Measurements from ENCODE around the gene SRPK2.

The SRPK2 gene

DNA sequence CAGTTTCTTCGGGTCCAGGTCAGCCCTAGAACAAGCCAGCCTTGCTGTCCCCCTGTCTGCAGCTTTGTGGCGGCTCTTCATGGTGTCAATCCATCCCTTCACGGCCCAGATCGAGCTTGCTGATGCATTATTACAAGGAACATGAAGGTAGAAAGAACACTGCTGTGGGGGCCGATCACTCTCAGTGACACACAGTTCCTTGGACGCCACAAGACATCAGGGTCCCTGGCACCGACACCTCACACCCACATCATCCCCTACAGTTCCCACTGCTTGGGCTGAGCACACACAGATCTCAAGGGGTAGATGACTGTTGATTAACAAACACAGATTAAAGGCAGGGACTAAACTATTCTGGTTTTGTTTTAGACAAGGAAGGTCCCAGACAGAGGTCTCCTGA is 255.4 kb downstream of the SRPK2 start:
- ChIA-PET POLR2A (no interaction called here), CTCF (no interaction called here)
- no peak for TF ChIP-seq ARNT (IDR thresholded peaks at IDR 0.05)
- no peak for TF ChIP-seq HDGF (IDR thresholded peaks at IDR 0.05; ENCODE audit: borderline replicate concordance)
- TF ChIP-seq TARDBP (IDR thresholded peaks at IDR 0.05) = no peak
- TF ChIP-seq CTBP1 (IDR thresholded peaks at IDR 0.05; ENCODE audit: borderline replicate concordance) = no peak
- no peak for TF ChIP-seq FOXA1 (IDR thresholded peaks at IDR 0.05)
- TF ChIP-seq ZNF384 (IDR thresholded peaks at IDR 0.05) = no peak
- TF ChIP-seq BHLHE40 (IDR thresholded peaks at IDR 0.05; ENCODE audit: borderline replicate concordance) = no peak
- no peak for TF ChIP-seq FOXK2 (IDR thresholded peaks at IDR 0.05)
- TF ChIP-seq FOXM1 (IDR thresholded peaks at IDR 0.05; ENCODE audit: borderline replicate concordance) = no peak
- no peak for TF ChIP-seq ELF4 (IDR thresholded peaks at IDR 0.05)
- no peak for TF ChIP-seq LEF1 (IDR thresholded peaks at IDR 0.05; ENCODE audit: borderline replicate concordance)
- TF ChIP-seq L3MBTL2 (conservative IDR thresholded peaks at IDR 0.05) = no peak
- TF ChIP-seq SP1 (IDR thresholded peaks at IDR 0.05) = no peak
- no peak for TF ChIP-seq NFRKB (IDR thresholded peaks at IDR 0.05)
- TF ChIP-seq SUZ12 (IDR thresholded peaks at IDR 0.05) = no peak
- no peak for TF ChIP-seq PKNOX1 (IDR thresholded peaks at IDR 0.05)

GRCh38 chr7:105132835-105133234 is 255.9 kb downstream of the SRPK2 start:
- DNase-seq (ENCODE audit: extremely low spot score) = no peak
- no peak for TF ChIP-seq BHLHE40 (IDR thresholded peaks at IDR 0.05; ENCODE audit: borderline replicate concordance)
- TF ChIP-seq ARNT (IDR thresholded peaks at IDR 0.05) = no peak
- TF ChIP-seq TARDBP (IDR thresholded peaks at IDR 0.05) = no peak
- no peak for TF ChIP-seq HDGF (IDR thresholded peaks at IDR 0.05; ENCODE audit: borderline replicate concordance)
- no peak for TF ChIP-seq LEF1 (IDR thresholded peaks at IDR 0.05; ENCODE audit: borderline replicate concordance)
- TF ChIP-seq FOXK2 (IDR thresholded peaks at IDR 0.05) = no peak
- no peak for TF ChIP-seq SUZ12 (IDR thresholded peaks at IDR 0.05)
- no peak for TF ChIP-seq CTBP1 (IDR thresholded peaks at IDR 0.05; ENCODE audit: borderline replicate concordance)
- TF ChIP-seq L3MBTL2 (conservative IDR thresholded peaks at IDR 0.05) = no peak
- CTCF ChIA-PET = no interaction called here
- POLR2A ChIA-PET = no interaction called here

More for the DNA sequence above, 255.4 kb downstream of the SRPK2 start:
- DNase-seq (ENCODE audit: extremely low spot score) = no peak

GRCh38 chr7:105132335-105132734 is 256.4 kb downstream of the SRPK2 start:
- TF ChIP-seq FOXM1 (IDR thresholded peaks at IDR 0.05; ENCODE audit: borderline replicate concordance) = no peak
- TF ChIP-seq FOXA1 (IDR thresholded peaks at IDR 0.05) = no peak
- TF ChIP-seq L3MBTL2 (conservative IDR thresholded peaks at IDR 0.05) = no peak
- no peak for TF ChIP-seq PKNOX1 (IDR thresholded peaks at IDR 0.05)
- no peak for TF ChIP-seq ZNF384 (IDR thresholded peaks at IDR 0.05)
- TF ChIP-seq NFRKB (IDR thresholded peaks at IDR 0.05) = no peak
- no peak for TF ChIP-seq SUZ12 (IDR thresholded peaks at IDR 0.05)
- TF ChIP-seq FOXK2 (IDR thresholded peaks at IDR 0.05) = no peak
- CTCF ChIA-PET = no interaction called here

GRCh38 chr7:105131890-105132289 is 256.8 kb downstream of the SRPK2 start:
- TF ChIP-seq FOXK2 (IDR thresholded peaks at IDR 0.05) = no peak
- TF ChIP-seq NFRKB (IDR thresholded peaks at IDR 0.05) = no peak
- TF ChIP-seq TARDBP (IDR thresholded peaks at IDR 0.05) = no peak
- no peak for TF ChIP-seq ZNF384 (IDR thresholded peaks at IDR 0.05)
- no peak for TF ChIP-seq CTBP1 (IDR thresholded peaks at IDR 0.05; ENCODE audit: borderline replicate concordance)
- POLR2A ChIA-PET = no interaction called here
- DNase-seq (ENCODE audit: extremely low spot score) = no peak
- CTCF ChIA-PET = no interaction called here

More at GRCh38 chr7:105132335-105132734, 256.4 kb downstream of the SRPK2 start:
- POLR2A ChIA-PET = no interaction called here
- DNase-seq (ENCODE audit: extremely low spot score) = no peak

DNA sequence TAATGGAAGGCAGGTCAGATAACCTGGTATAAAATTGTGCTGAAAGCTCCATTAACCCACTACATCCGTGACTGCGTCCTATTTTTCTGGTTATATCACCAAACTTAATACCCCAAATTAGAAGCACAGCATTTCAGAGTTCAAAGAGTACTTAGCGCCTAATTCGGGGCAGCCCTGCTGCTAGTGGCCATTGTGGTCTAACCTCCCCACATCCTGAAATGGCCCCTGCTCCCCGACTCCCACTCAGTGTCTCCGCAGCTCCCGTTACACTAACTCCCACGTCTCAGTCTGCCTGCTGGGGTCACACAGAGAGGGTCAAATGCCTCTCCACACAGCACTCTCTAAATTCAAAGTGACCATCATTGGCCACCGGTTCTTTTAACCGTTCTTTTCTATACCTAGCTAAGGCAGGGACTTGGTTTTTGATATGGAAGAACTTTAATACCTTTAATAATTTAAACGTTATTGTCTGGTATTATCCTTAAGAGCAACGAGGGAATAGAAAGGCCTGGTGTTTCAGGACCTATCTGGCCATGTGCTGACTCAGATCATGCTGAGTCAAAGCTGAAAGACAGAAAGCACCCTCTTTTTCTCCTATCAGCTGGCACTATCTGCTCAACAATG is 257.6 kb downstream of the SRPK2 start:
- no peak for TF ChIP-seq PKNOX1 (IDR thresholded peaks at IDR 0.05)
- no peak for TF ChIP-seq TARDBP (IDR thresholded peaks at IDR 0.05)
- TF ChIP-seq FOXM1 (IDR thresholded peaks at IDR 0.05; ENCODE audit: borderline replicate concordance) = no peak
- ChIA-PET POLR2A (no interaction called here), CTCF (no interaction called here)
- no peak for DNase-seq (ENCODE audit: extremely low spot score)

GRCh38 chr7:105130580-105130979 is 258.1 kb downstream of the SRPK2 start:
- ChIA-PET CTCF (no interaction called here), POLR2A (no interaction called here)
- DNase-seq (ENCODE audit: extremely low spot score) = no peak
- TF ChIP-seq FOXA1 (IDR thresholded peaks at IDR 0.05) (no peak), BHLHE40 (IDR thresholded peaks at IDR 0.05; ENCODE audit: borderline replicate concordance) (no peak)

- ChIA-PET CTCF (no interaction called here), POLR2A (no interaction called here)
- no peak for TF ChIP-seq CTBP1 (IDR thresholded peaks at IDR 0.05; ENCODE audit: borderline replicate concordance)
- TF ChIP-seq TARDBP (IDR thresholded peaks at IDR 0.05) = no peak
- no peak for TF ChIP-seq L3MBTL2 (conservative IDR thresholded peaks at IDR 0.05)
- TF ChIP-seq FOXA1 (IDR thresholded peaks at IDR 0.05) = no peak
- DNase-seq (ENCODE audit: extremely low spot score) = no peak
Observed at GRCh38 chr7:105130048-105130447, 258.7 kb downstream of the SRPK2 start.

All from HEK293T (cell line).